ENCODE measurements around the gene KLF6.

GRCh38 chr10:3807211-3807927, 22.4 kb upstream of the KLF6 start:
- TF ChIP-seq CTCF (conservative IDR thresholded peaks at IDR 0.05) (no peak), ZFX (IDR thresholded peaks at IDR 0.05) (no peak)
